ENCODE results near the gene HSPA12A. TPM values are rescaled to one million over a fixed set of nuclear protein-coding genes. Genes with fewer than 3 reads are reported as not detected.
A peak's percentile ranks its signal among the peaks of the same experiment; 100 is the strongest.

HSPA12A gene
- total RNA-seq, 1 donor from 2014 or later: 3.9 TPM

- ATAC-seq: no peak
These were observed 51.7 kb downstream of the HSPA12A start for GRCh38 chr10:116690356-116691322.

GRCh38 chr10:116689744-116690143, 52.6 kb downstream of the HSPA12A start:
- ATAC-seq: no peak

- ATAC-seq: no peak
These were observed 53.4 kb downstream of the HSPA12A start for GRCh38 chr10:116688741-116689495.

GRCh38 chr10:116688241-116688711, 54.1 kb downstream of the HSPA12A start:
- ATAC-seq: no peak

- no peak for ATAC-seq
These were observed 54.7 kb downstream of the HSPA12A start for GRCh38 chr10:116687633-116688032.

GRCh38 chr10:116686632-116687031, 55.7 kb downstream of the HSPA12A start:
- no peak for ATAC-seq

- no peak for ATAC-seq
These were observed 56.6 kb downstream of the HSPA12A start for GRCh38 chr10:116685807-116686206.

GRCh38 chr10:116684781-116685180, 57.6 kb downstream of the HSPA12A start:
- ATAC-seq: no peak

GRCh38 chr10:116683821-116684220, 58.5 kb downstream of the HSPA12A start:
- no peak for ATAC-seq

GRCh38 chr10:116683166-116683565, 59.2 kb downstream of the HSPA12A start:
- ATAC-seq: no peak

- ATAC-seq: no peak
These were observed 63.0 kb downstream of the HSPA12A start for GRCh38 chr10:116679351-116679750.

GRCh38 chr10:116676633-116677032, 65.7 kb downstream of the HSPA12A start:
- ATAC-seq: no peak

- ATAC-seq: no peak
These were observed 66.2 kb downstream of the HSPA12A start for GRCh38 chr10:116676118-116676517.

GRCh38 chr10:116674901-116675423, 67.4 kb downstream of the HSPA12A start:
- ATAC-seq: no peak

- no peak for ATAC-seq
These were observed 68.5 kb downstream of the HSPA12A start for GRCh38 chr10:116673866-116674265.

GRCh38 chr10:116672891-116673290, 69.5 kb downstream of the HSPA12A start:
- no peak for ATAC-seq

GRCh38 chr10:116671274-116671926, 71.0 kb downstream of the HSPA12A start:
- no peak for ATAC-seq

GRCh38 chr10:116670706-116671105, 71.7 kb downstream of the HSPA12A start:
- no peak for ATAC-seq

GRCh38 chr10:116669832-116670644, 72.3 kb downstream of the HSPA12A start:
- peak; percentile 60 for ATAC-seq

GRCh38 chr10:116669080-116669479, 73.3 kb downstream of the HSPA12A start:
- ATAC-seq: no peak

GRCh38 chr10:116668446-116668845, 73.9 kb downstream of the HSPA12A start:
- no peak for ATAC-seq

- no peak for ATAC-seq
These were observed 74.3 kb downstream of the HSPA12A start for GRCh38 chr10:116668018-116668417.
